SK-N-SH (cell line): ENCODE results near the gene MYO15B. TPM values are rescaled to one million over a fixed set of nuclear protein-coding genes. Genes with fewer than 3 reads are reported as not detected.

Experiments
- CTCF ChIA-PET: fragments of 300-600, 350-600 bp; formaldehyde crosslinking; extraction: SDS; loops from one replicate; lab custom pipeline; 2021; lab: Yijun Ruan, JAX
- POLR2A ChIA-PET: fragments of 350-600 bp; sonication (Branson Sonifier 250); formaldehyde crosslinking; extraction: SDS; loops from one replicate; lab custom pipeline; 2020; ENCODE audit warnings: antibody characterized with exemption, inconsistent platforms; lab: Yijun Ruan, JAX
- DNase-seq: peaks from one replicate; pipeline ENCODE4 v3.0.0; 2012
- H2AFZ ChIP-seq: fragments of 200-600 bp; sonication (generic); 2 replicates; pipeline ENCODE4 v1.8.1; 2016; ENCODE audit warnings: antibody characterized with exemption, mild to moderate bottlenecking, low read depth
- H3F3A ChIP-seq: fragments of 200-600 bp; sonication (generic); replicated peaks from 2 replicates; pipeline ENCODE3; 2016; ENCODE audit warnings: antibody characterized with exemption, mild to moderate bottlenecking; ENCODE audit not compliant: insufficient read depth
- H3K27ac ChIP-seq, 2 experiments: fragments of 200-500 bp in 1 of 2; fragments of 200-600 bp in 1 of 2; sonication (Bioruptor generic) in 1 of 2; sonication (generic), shearing (Covaris generic) in 1 of 2; 2 replicates each; pipeline versions ENCODE4 v1.5.1 to v1.6.1; 2014 to 2016; ENCODE audit warnings: low read depth in 2 of 2, inconsistent platforms in 1 of 2, low read length in 1 of 2, mild to moderate bottlenecking in 1 of 2, mixed read lengths in 1 of 2
- H3K27me3 ChIP-seq: fragments of 200-600 bp; sonication (generic), shearing (Covaris generic); 2 replicates; pipeline ENCODE4 v1.6.1; 2016; ENCODE audit warnings: mixed run types; ENCODE audit not compliant: insufficient read depth
- H3K36me3 ChIP-seq, 2 experiments: fragments of 200-500 bp in 1 of 2; fragments of 200-600 bp in 1 of 2; sonication (Bioruptor generic) in 1 of 2; sonication (generic) in 1 of 2; replicated peaks in 1 of 2; 2 replicates each; pipeline versions ENCODE3 to v1.5.1; 2014 to 2016; ENCODE audit warnings: low read length in 1 of 2, mild to moderate bottlenecking in 1 of 2; ENCODE audit not compliant: insufficient read depth in 2 of 2, control insufficient read depth in 1 of 2
- H3K4me1 ChIP-seq, 2 experiments: fragments of 200-500 bp in 1 of 2; fragments of 200-600 bp in 1 of 2; sonication (Bioruptor generic) in 1 of 2; sonication (generic), shearing (Covaris generic) in 1 of 2; 2 replicates each; pipeline versions ENCODE4 v1.5.1 to v1.6.1; 2014 to 2016; ENCODE audit warnings: low read depth in 1 of 2, low read length in 1 of 2, mixed run types in 1 of 2; ENCODE audit not compliant: insufficient read depth in 2 of 2, control insufficient read depth in 1 of 2
- H3K4me2 ChIP-seq: fragments of 200-600 bp; sonication (generic), shearing (Covaris generic); 2 replicates; pipeline ENCODE4 v1.6.1; 2017; ENCODE audit warnings: mixed run types
- H3K4me3 ChIP-seq, 2 experiments: fragments of 200-500 bp in 1 of 2; fragments of 200-600 bp in 1 of 2; sonication (Bioruptor generic) in 1 of 2; sonication (generic), shearing (Covaris generic) in 1 of 2; 2 replicates each; pipeline versions ENCODE4 v1.5.1 to v1.8.1; 2014 to 2016; ENCODE audit warnings: low read depth in 2 of 2, inconsistent platforms in 1 of 2, low read length in 1 of 2, mild to moderate bottlenecking in 1 of 2, mixed read lengths in 1 of 2, moderate library complexity in 1 of 2
- H3K79me2 ChIP-seq: fragments of 200-600 bp; sonication (generic); 2 replicates; pipeline ENCODE4 v1.8.1; 2017; ENCODE audit warnings: mild to moderate bottlenecking; ENCODE audit not compliant: insufficient read depth
- H3K9ac ChIP-seq: fragments of 200-600 bp; sonication (generic); 2 replicates; pipeline ENCODE4 v1.6.1; 2017; ENCODE audit warnings: mixed run types
- H3K9me2 ChIP-seq: fragments of 200-600 bp; sonication (generic); 2 replicates; pipeline ENCODE4 v1.6.1; 2017; ENCODE audit warnings: mixed run types
- H3K9me3 ChIP-seq: fragments of 200-600 bp; sonication (generic); 2 replicates; pipeline ENCODE4 v1.6.1; 2017; ENCODE audit warnings: mixed run types, mild to moderate bottlenecking, moderate library complexity
- H4K20me1 ChIP-seq: fragments of 200-600 bp; sonication (generic); 2 replicates; pipeline ENCODE4 v1.6.1; 2017; ENCODE audit warnings: mild to moderate bottlenecking, mixed run types; ENCODE audit not compliant: insufficient read depth
- CHD2 ChIP-seq: fragments of 150-350 bp; IDR thresholded peaks from 2 replicates; pipeline ENCODE4 v1.6.1; 2018; ENCODE audit warnings: low read length; ENCODE audit not compliant: partially characterized antibody
- EP300 ChIP-seq, 2 experiments: IDR thresholded peaks; 2 replicates each; pipeline versions ENCODE4 v1.4.0 to v1.6.1; 2012; ENCODE audit warnings: borderline replicate concordance in 1 of 2, low read depth in 1 of 2, low read length in 1 of 2
- EZH2phosphoT487 ChIP-seq: fragments of 200-600 bp; sonication (generic); IDR thresholded peaks from 2 replicates; pipeline ENCODE4 v1.6.1; 2017; ENCODE audit warnings: low read depth, mixed run types, mild to moderate bottlenecking, antibody characterized with exemption, moderate library complexity, borderline replicate concordance
- FOXM1 ChIP-seq: IDR thresholded peaks from 2 replicates; pipeline ENCODE4 v1.4.0; 2012; ENCODE audit warnings: low read depth, mild to moderate bottlenecking
- GABPA ChIP-seq: IDR thresholded peaks from 2 replicates; pipeline ENCODE4 v1.4.0; 2012; ENCODE audit warnings: low read depth, mild to moderate bottlenecking
- NRF1 ChIP-seq: IDR thresholded peaks from 2 replicates; pipeline ENCODE4 v1.6.1; 2012; ENCODE audit warnings: low read depth, mild to moderate bottlenecking, low read length
- POLR2AphosphoS5 ChIP-seq: IDR thresholded peaks from 2 replicates; pipeline ENCODE4 v1.6.1; 2012; ENCODE audit warnings: low read depth, low read length
- RAD21 ChIP-seq: IDR thresholded peaks from 2 replicates; pipeline ENCODE4 v1.6.1; 2012; ENCODE audit warnings: mild to moderate bottlenecking, low read length
- SIN3A ChIP-seq: IDR thresholded peaks from 2 replicates; pipeline ENCODE4 v1.6.1; 2012; ENCODE audit warnings: low read depth, mild to moderate bottlenecking, low read length, moderate library complexity, borderline replicate concordance
- SMC3 ChIP-seq: IDR thresholded peaks from 2 replicates; pipeline ENCODE4 v1.6.1; 2012; ENCODE audit warnings: low read depth, low read length, improper control_type of control experiment
- TAF1 ChIP-seq: IDR thresholded peaks from 2 replicates; pipeline ENCODE4 v1.6.1; 2012; ENCODE audit warnings: low read depth, mild to moderate bottlenecking, low read length, moderate library complexity, borderline replicate concordance
- YY1 ChIP-seq: IDR thresholded peaks from 2 replicates; pipeline ENCODE4 v1.4.0; 2012; ENCODE audit warnings: low read depth, mild to moderate bottlenecking
- WGBS: methylation state at CpG from one replicate; pipeline ENCODE4 v1.1.6; 2017; ENCODE audit warnings: low lambda C conversion rate; 5-methylcytosine and 5-hydroxymethylcytosine counted together
- polyA plus RNA-seq, 3 experiments: library from polyadenylated mRNA; depleted of rRNA; stranded (reverse); fragments of >200 nt; gene quantifications; 2 replicates each; pipeline ENCODE4 v1.2.3, GENCODE V29; 2012
- TF ChIP-seq, protein P1 (sequence below): IDR thresholded peaks from 2 replicates; pipeline ENCODE4 v1.4.0; 2012; ENCODE audit warnings: low read depth
- TF ChIP-seq, protein P2 (sequence below): fragments of 200-600 bp; sonication (generic); IDR thresholded peaks from 2 replicates; pipeline ENCODE4 v1.6.1; 2017; ENCODE audit warnings: antibody characterized with exemption, mild to moderate bottlenecking, moderate library complexity
- TF ChIP-seq, protein P3 (sequence below): fragments of 150-350 bp; IDR thresholded peaks from 2 replicates; pipeline ENCODE4 v1.6.1; 2016; ENCODE audit warnings: mild to moderate bottlenecking, low read depth, low read length
- TF ChIP-seq, protein P4 (sequence below): fragments of 150-350 bp; IDR thresholded peaks from 2 replicates; pipeline ENCODE4 v1.6.1; 2017; ENCODE audit warnings: antibody characterized with exemption, low read length, low read depth, borderline replicate concordance

MYO15B gene
- polyA plus RNA-seq, 1 of the 3 experiments (the other 2 are of a cell fraction): 10.3 TPM

DNA sequence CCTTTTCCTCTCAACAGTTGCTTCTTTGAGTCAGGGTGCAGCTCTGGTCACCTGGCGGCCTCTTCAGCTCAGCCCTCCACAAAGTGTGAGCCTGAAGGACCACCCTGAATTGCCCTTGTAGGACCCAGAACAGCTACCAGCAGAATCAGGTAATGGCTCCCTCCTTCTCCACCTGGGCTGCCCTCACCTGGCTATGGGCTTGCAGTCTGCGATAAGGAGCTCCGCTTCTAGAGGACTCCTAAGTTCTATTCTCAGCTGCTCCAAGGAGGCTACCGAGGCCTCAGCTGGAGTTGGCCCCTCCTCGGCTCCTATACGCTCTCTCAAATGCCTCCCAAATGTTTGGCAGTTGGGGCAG, 59.0 kb downstream of the MYO15B start:
- H3K9me2 ChIP-seq: no peaks in the 10 kb centered on the region
- DNase-seq: no peak
- H3K4me2 ChIP-seq: no peak overlapping the region
- ChIA-PET CTCF (interaction anchor here (0.6 to 31.7 kb wide), 6 partner anchors 11 to 1097 kb away, joined by 3 to 1370 read pairs (median 8); partner anchors contain the start of genes GALK1 and SMIM5), POLR2A (interaction anchor here (1.0 kb wide), 1 partner anchor 8 kb away, joined by 3 read pairs; no protein-coding TSS in a partner anchor)
- H3K27ac ChIP-seq: no peak overlapping the region
- 90% methylated on average over 6 of the region's 6 CpGs for WGBS
- H3K9ac ChIP-seq: no peak overlapping the region
- H2AFZ ChIP-seq: no peak overlapping the region
- H4K20me1 ChIP-seq: no peaks in the 10 kb centered on the region
- TF ChIP-seq CHD2 (no peak), SMC3 (no peak), GABPA (no peak), TAF1 (no peak), POLR2AphosphoS5 (no peak), EZH2phosphoT487 (no peak), RAD21 (no peak), EP300 (IDR thresholded peaks at IDR 0.05; ENCODE audit: borderline replicate concordance in 1 of 2, low read depth in 1 of 2, low read length in 1 of 2) (no peak), NRF1 (no peak), YY1 (no peak)
- TF ChIP-seq, protein P1, sequence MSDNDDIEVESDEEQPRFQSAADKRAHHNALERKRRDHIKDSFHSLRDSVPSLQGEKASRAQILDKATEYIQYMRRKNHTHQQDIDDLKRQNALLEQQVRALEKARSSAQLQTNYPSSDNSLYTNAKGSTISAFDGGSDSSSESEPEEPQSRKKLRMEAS: no peak
- TF ChIP-seq, protein P2, sequence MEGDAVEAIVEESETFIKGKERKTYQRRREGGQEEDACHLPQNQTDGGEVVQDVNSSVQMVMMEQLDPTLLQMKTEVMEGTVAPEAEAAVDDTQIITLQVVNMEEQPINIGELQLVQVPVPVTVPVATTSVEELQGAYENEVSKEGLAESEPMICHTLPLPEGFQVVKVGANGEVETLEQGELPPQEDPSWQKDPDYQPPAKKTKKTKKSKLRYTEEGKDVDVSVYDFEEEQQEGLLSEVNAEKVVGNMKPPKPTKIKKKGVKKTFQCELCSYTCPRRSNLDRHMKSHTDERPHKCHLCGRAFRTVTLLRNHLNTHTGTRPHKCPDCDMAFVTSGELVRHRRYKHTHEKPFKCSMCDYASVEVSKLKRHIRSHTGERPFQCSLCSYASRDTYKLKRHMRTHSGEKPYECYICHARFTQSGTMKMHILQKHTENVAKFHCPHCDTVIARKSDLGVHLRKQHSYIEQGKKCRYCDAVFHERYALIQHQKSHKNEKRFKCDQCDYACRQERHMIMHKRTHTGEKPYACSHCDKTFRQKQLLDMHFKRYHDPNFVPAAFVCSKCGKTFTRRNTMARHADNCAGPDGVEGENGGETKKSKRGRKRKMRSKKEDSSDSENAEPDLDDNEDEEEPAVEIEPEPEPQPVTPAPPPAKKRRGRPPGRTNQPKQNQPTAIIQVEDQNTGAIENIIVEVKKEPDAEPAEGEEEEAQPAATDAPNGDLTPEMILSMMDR: no peak
- TF ChIP-seq, protein P3, sequence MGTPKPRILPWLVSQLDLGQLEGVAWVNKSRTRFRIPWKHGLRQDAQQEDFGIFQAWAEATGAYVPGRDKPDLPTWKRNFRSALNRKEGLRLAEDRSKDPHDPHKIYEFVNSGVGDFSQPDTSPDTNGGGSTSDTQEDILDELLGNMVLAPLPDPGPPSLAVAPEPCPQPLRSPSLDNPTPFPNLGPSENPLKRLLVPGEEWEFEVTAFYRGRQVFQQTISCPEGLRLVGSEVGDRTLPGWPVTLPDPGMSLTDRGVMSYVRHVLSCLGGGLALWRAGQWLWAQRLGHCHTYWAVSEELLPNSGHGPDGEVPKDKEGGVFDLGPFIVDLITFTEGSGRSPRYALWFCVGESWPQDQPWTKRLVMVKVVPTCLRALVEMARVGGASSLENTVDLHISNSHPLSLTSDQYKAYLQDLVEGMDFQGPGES: no peak
- no peaks in the 10 kb centered on the region for H3F3A ChIP-seq
- H3K36me3 ChIP-seq: peaks cover 20 to 56% of the 10 kb centered on the region in 2 experiments
- H3K9me3 ChIP-seq: no peaks in the 10 kb centered on the region
- H3K4me3 ChIP-seq: no peak overlapping the region
- H3K79me2 ChIP-seq: no peaks in the 10 kb centered on the region
- H3K27me3 ChIP-seq: no peaks in the 10 kb centered on the region
- no peaks in the 10 kb centered on the region; a peak in 1 of 4 replicates for H3K4me1 ChIP-seq

DNA sequence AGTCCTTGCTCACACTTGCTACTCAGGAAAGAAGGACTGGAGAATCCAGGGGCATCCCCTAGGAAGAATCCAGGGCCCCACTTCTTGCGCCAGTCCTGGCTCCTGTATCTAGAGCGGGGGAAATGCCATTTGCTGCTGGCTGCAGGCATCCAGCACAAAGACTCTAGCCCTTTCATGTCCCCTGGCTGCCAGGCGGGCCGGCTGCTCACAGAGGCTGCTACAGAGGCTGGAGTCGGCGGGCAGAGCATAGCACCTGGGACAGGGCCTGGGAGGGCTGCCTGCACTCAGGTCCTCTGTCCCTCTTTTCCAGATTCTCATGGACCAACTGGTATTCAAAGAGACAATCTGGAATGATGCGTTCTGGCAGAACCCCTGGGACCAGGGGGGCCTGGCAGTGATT, 59.5 kb downstream of the MYO15B start:
- POLR2A ChIA-PET: interaction anchor here (1.0 kb wide), 1 partner anchor 8 kb away, joined by 3 read pairs; no protein-coding TSS in a partner anchor
- no peak overlapping the region; a peak in 1 of 4 replicates for H3K27ac ChIP-seq
- no peaks in the 10 kb centered on the region for H3K79me2 ChIP-seq
- no peaks in the 10 kb centered on the region for H3F3A ChIP-seq
- no peaks in the 10 kb centered on the region for H3K9me2 ChIP-seq
- DNase-seq: peak; percentile 25
- 87% methylated on average over 5 of the region's 7 CpGs for WGBS
- TF ChIP-seq, protein P3: no peak
- TF ChIP-seq FOXM1 (no peak), EZH2phosphoT487 (no peak), YY1 (no peak), EP300 (IDR thresholded peaks at IDR 0.05; ENCODE audit: borderline replicate concordance in 1 of 2, low read depth in 1 of 2, low read length in 1 of 2) (no peak), SIN3A (no peak)
- TF ChIP-seq, protein P4, sequence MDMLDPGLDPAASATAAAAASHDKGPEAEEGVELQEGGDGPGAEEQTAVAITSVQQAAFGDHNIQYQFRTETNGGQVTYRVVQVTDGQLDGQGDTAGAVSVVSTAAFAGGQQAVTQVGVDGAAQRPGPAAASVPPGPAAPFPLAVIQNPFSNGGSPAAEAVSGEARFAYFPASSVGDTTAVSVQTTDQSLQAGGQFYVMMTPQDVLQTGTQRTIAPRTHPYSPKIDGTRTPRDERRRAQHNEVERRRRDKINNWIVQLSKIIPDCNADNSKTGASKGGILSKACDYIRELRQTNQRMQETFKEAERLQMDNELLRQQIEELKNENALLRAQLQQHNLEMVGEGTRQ: no peak
- TF ChIP-seq, all 33 proteins: peak for 0
- Histone ChIP-seq H3K9me3 (no peaks in the 10 kb centered on the region), H3K36me3 (peaks cover 23 to 53% of the 10 kb centered on the region in 2 experiments), H3K4me1 (no peaks in the 10 kb centered on the region; a peak in 1 of 4 replicates), H3K4me2 (no peak overlapping the region), H3K9ac (no peak overlapping the region), H2AFZ (no peak overlapping the region), H3K4me3 (no peak overlapping the region), H4K20me1 (no peaks in the 10 kb centered on the region), H3K27me3 (no peaks in the 10 kb centered on the region)
- CTCF ChIA-PET: interaction anchor here (1.6 to 31.7 kb wide), 5 partner anchors 11 to 104 kb away, joined by 4 to 1370 read pairs (median 8); partner anchors contain the start of genes GALK1 and SMIM5
